Endothelial cell of umbilical vein (primary cell): ENCODE data around the gene TNFAIP8. TPM values are rescaled to one million over a fixed set of nuclear protein-coding genes. Genes with fewer than 3 reads are reported as not detected.

Source experiments
- BruUV-seq: library from RNA; stranded (reverse); fragments of 400-500 nt; replicated peaks from 2 replicates; lab custom pipeline; 2021; lab: Mats Ljungman, UMichigan
- CTCF ChIA-PET: fragments of 300-600, 350-600 bp; sonication (Branson Sonifier 250); formaldehyde crosslinking; loops from one replicate; lab custom pipeline; 2021; ENCODE audit warnings: antibody characterized with exemption, inconsistent platforms; lab: Charles Lee
- POLR2A ChIA-PET: fragments of 300-600, 350-600 bp; sonication (Branson Sonifier 250); formaldehyde crosslinking; loops from one replicate; lab custom pipeline; 2021; ENCODE audit warnings: antibody characterized with exemption, inconsistent platforms; lab: Charles Lee
- DNase-seq: peaks from one replicate; pipeline ENCODE4 v3.0.0-alpha.2; 2011; ENCODE audit warnings: low read depth, low spot score
- FAIRE-seq: peaks from 2 replicates; lab custom pipeline; 2011; peaks lifted over from hg19 to GRCh38; lab: Jason Lieb, UNC
- H2AFZ ChIP-seq: 2 replicates; pipeline ENCODE4 v1.6.0; 2012; ENCODE audit warnings: low read depth, low read length, control low read depth, inconsistent platforms
- H3K27ac ChIP-seq: 2 replicates; pipeline ENCODE4 v1.5.1; 2011; ENCODE audit warnings: low read depth, mild to moderate bottlenecking, control low read depth, low read length, moderate library complexity; ENCODE audit not compliant: insufficient read depth
- H3K27me3 ChIP-seq, 2 experiments: 2 replicates each; pipeline versions ENCODE4 v1.6.0 to v1.6.1; 2011; ENCODE audit warnings: low read length in 2 of 2, mixed read lengths in 1 of 2; ENCODE audit not compliant: control insufficient read depth in 2 of 2, insufficient read depth in 2 of 2
- H3K36me3 ChIP-seq, 2 experiments: 2 replicates in 1 of 2; 3 replicates in 1 of 2; pipeline ENCODE4 v1.5.1; 2011; ENCODE audit warnings: low read length in 2 of 2, mild to moderate bottlenecking in 1 of 2, moderate library complexity in 1 of 2; ENCODE audit not compliant: control insufficient read depth in 2 of 2, insufficient read depth in 2 of 2; ENCODE audit errors: extremely low read depth in 1 of 2
- H3K4me1 ChIP-seq: 3 replicates; pipeline ENCODE4 v1.5.1; 2011; ENCODE audit warnings: mild to moderate bottlenecking, low read length; ENCODE audit not compliant: control insufficient read depth, insufficient read depth; ENCODE audit errors: extremely low read depth
- H3K4me2 ChIP-seq: 2 replicates; pipeline ENCODE4 v1.6.1; 2011; ENCODE audit warnings: low read length, control low read depth, mixed read lengths; ENCODE audit not compliant: insufficient read depth
- H3K4me3 ChIP-seq, 3 experiments: fragments of 200-600 bp in 1 of 3; sonication (generic), shearing (Covaris generic) in 1 of 3; replicated peaks in 1 of 3; 2 replicates each; pipeline ENCODE4 v1.5.1; 2011 to 2016; ENCODE audit warnings: control low read depth in 3 of 3, low read length in 3 of 3, mild to moderate bottlenecking in 2 of 3, inconsistent platforms in 1 of 3, low read depth in 1 of 3, moderate library complexity in 1 of 3; ENCODE audit not compliant: insufficient read depth in 1 of 3
- H3K79me2 ChIP-seq: 2 replicates; pipeline ENCODE4 v1.6.0; 2012; ENCODE audit warnings: low read length, inconsistent platforms; ENCODE audit not compliant: control insufficient read depth, insufficient read depth
- H3K9ac ChIP-seq: replicated peaks from 2 replicates; pipeline ENCODE3; 2011; ENCODE audit warnings: low read length, control low read depth; ENCODE audit not compliant: insufficient read depth; ENCODE audit errors: extremely low read depth
- H3K9me1 ChIP-seq: replicated peaks from 3 replicates; pipeline ENCODE4 v1.6.0; 2011; ENCODE audit warnings: mild to moderate bottlenecking, low read length; ENCODE audit not compliant: control insufficient read depth, insufficient read depth; ENCODE audit errors: extremely low read depth
- H3K9me3 ChIP-seq: replicated peaks from 2 replicates; pipeline ENCODE4 v1.5.1; 2012; ENCODE audit warnings: low read length, inconsistent platforms; ENCODE audit not compliant: control insufficient read depth, insufficient read depth
- H4K20me1 ChIP-seq: replicated peaks from 2 replicates; pipeline ENCODE3; 2011; ENCODE audit warnings: mild to moderate bottlenecking, low read length; ENCODE audit not compliant: control insufficient read depth, insufficient read depth; ENCODE audit errors: extremely low read depth
- CTCF ChIP-seq, 2 donors: IDR thresholded peaks; 1 replicate in 1 of 2; 2 replicates in 1 of 2; pipeline ENCODE4 v1.5.1; 2011; ENCODE audit warnings: low read length in 2 of 2, mild to moderate bottlenecking in 2 of 2, moderate library complexity in 2 of 2, control low read depth in 1 of 2, inconsistent platforms in 1 of 2, low read depth in 1 of 2; ENCODE audit not compliant: insufficient read depth in 1 of 2; ENCODE audit errors: extremely low read depth in 1 of 2
- EZH2 ChIP-seq: IDR thresholded peaks from 2 replicates; pipeline ENCODE4 v1.6.1; 2012; ENCODE audit warnings: borderline replicate concordance, low read depth, mild to moderate bottlenecking, moderate library complexity, low read length, inconsistent platforms; ENCODE audit not compliant: severe bottlenecking
- FOS ChIP-seq: IDR thresholded peaks from 2 replicates; pipeline ENCODE4 v1.6.1; 2011; ENCODE audit warnings: mild to moderate bottlenecking, low read length, moderate library complexity, borderline replicate concordance; ENCODE audit not compliant: insufficient read depth
- GATA2 ChIP-seq: IDR thresholded peaks from 2 replicates; pipeline ENCODE4 v1.7.0; 2011; ENCODE audit warnings: low read depth, mild to moderate bottlenecking, moderate library complexity, mixed read lengths, low read length; ENCODE audit not compliant: insufficient read length, insufficient read depth
- JUN ChIP-seq: IDR thresholded peaks from 2 replicates; pipeline ENCODE4 v1.6.1; 2011; ENCODE audit warnings: borderline replicate concordance, low read depth; ENCODE audit not compliant: insufficient read length, insufficient read depth
- MAX ChIP-seq: IDR thresholded peaks from 2 replicates; pipeline ENCODE4 v1.6.1; 2011; ENCODE audit not compliant: insufficient read depth, insufficient read length
- MYC ChIP-seq: IDR thresholded peaks from one replicate; pipeline ENCODE4 v1.6.1; 2011; ENCODE audit warnings: mild to moderate bottlenecking, low read depth, low read length
- POLR2A ChIP-seq: IDR thresholded peaks from 2 replicates; pipeline ENCODE4 v1.6.1; 2012; ENCODE audit warnings: low read depth, mild to moderate bottlenecking, control low read depth, low read length
- POLR2AphosphoS5 ChIP-seq: IDR thresholded peaks from 2 replicates; pipeline ENCODE4 v1.6.1; 2012; ENCODE audit warnings: low read depth, mild to moderate bottlenecking, control low read depth, low read length, moderate library complexity; ENCODE audit not compliant: insufficient read depth
- dilution Hi-C: fragments of 300-500 bp; cut with MboI; formaldehyde crosslinking; loops from one replicate; pipeline ENCODE4 v1.15.0; 2019; ENCODE audit warnings: low sequenced_read_pairs; ENCODE audit not compliant: extremely low pct_ligation_motif_present
- intact Hi-C: fragments of 100-400 bp; cut with micrococcal nuclease; formaldehyde crosslinking; loops from one replicate; pipeline ENCODE4 v1.10.0; 2022
- polyA plus RNA-seq, 4 experiments: library from polyadenylated mRNA; depleted of rRNA in 3 of 4; stranded (reverse) in 3 of 4; unstranded in 1 of 4; fragments of >200 nt; gene quantifications; 2 replicates each; pipeline versions ENCODE4 v1.2.1 to v1.2.3, GENCODE V29; 2011 to 2012; ENCODE audit warnings: missing spikeins in 1 of 4
- total RNA-seq: library from RNA; stranded (reverse); gene quantifications from 2 replicates; pipeline ENCODE4 v1.2.3, GENCODE V29; 2021

The TNFAIP8 gene
- total and polyA plus RNA-seq, 2 donors (not counting 3 experiments of a cell fraction or from before 2014, with no cell fraction given), result 4.7 to 7.4 TPM

DNA sequence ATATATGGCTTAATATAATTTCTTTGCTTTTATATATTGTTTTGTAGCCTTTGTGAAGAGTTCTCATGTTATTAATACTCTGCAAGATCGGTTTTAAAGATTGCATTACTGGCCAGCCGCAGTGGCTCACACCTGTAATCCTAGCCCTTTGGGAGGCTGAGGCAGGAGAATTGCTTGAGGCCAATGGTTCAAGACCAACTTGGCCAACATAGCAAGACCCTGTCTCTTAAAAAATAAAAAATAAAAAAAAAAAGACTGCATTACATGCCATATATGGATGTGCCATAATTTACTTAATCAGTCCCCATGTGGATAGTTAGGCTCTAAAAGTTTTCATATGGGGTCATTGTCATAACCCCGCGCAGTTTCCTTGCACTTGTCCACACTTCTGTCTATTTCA, 31.0 kb upstream of the TNFAIP8 start:
- BruUV-seq, result no TSS peak
- Histone ChIP-seq H3K4me1 (peaks cover 19% of the 10 kb centered on the region), H2AFZ (no peak overlapping the region), H3K27ac (peak overlapping the region; percentile 91), H3K79me2 (no peaks in the 10 kb centered on the region), H4K20me1 (no peaks in the 10 kb centered on the region), H3K9me1 (no peaks in the 10 kb centered on the region), H3K27me3 (no peaks in the 10 kb centered on the region), H3K36me3 (no peaks in the 10 kb centered on the region), H3K9ac (peak overlapping the region; percentile 64), H3K9me3 (no peaks in the 10 kb centered on the region), H3K4me3 (peak overlapping the region in 1 of 3 experiments; percentile 17), H3K4me2 (peak overlapping the region; percentile 81)
- DNase-seq (no peak), FAIRE-seq (no peak)
- ChIA-PET POLR2A (no interaction called here), CTCF (interaction anchor here (1.0 to 1.6 kb wide), 6 partner anchors 9 to 52 kb away, joined by 3 to 14 read pairs (median 5); no protein-coding TSS in a partner anchor)
- dilution Hi-C loops (no loop called here), intact Hi-C loops (loop anchor here (1.0 to 2.0 kb wide), 4 partner anchors 22 to 254 kb away; partner anchors contain the start of gene DMXL1)
- TF ChIP-seq MYC, result no peak
- TF ChIP-seq MAX, result no peak
- no peak for TF ChIP-seq POLR2AphosphoS5
- TF ChIP-seq JUN, result no peak
- no peak for TF ChIP-seq GATA2
- TF ChIP-seq POLR2A, result no peak
- no peak for TF ChIP-seq FOS
- TF ChIP-seq CTCF (IDR thresholded peaks at IDR 0.05; ENCODE audit: extremely low read depth in 1 of 2, insufficient read depth in 1 of 2, low read depth in 1 of 2, low read length in 2 of 2), result no peak
- TF ChIP-seq EZH2, result no peak
